Astrocyte (in vitro differentiated cells and primary cell): ENCODE results near the gene TOM1L1. TPM values are rescaled to one million over a fixed set of nuclear protein-coding genes. Genes with fewer than 3 reads are reported as not detected.

Source experiments
- DNase-seq: peaks from one replicate; pipeline ENCODE4 v3.0.0-alpha.2; 2010; ENCODE audit warnings: low read depth
- FAIRE-seq: peaks from 2 replicates; lab custom pipeline; 2011; peaks lifted over from hg19 to GRCh38; lab: Jason Lieb, UNC
- H2AFZ ChIP-seq: 2 replicates; pipeline ENCODE4 v1.6.0; 2012; ENCODE audit warnings: low read depth, low read length, inconsistent platforms
- H3K27ac ChIP-seq: 2 replicates; pipeline ENCODE4 v1.5.1; 2011; ENCODE audit warnings: low read depth, low read length, inconsistent platforms
- H3K27me3 ChIP-seq: 2 replicates; pipeline ENCODE4 v1.6.0; 2011; ENCODE audit warnings: low read length, inconsistent platforms; ENCODE audit not compliant: insufficient read depth
- H3K36me3 ChIP-seq: 2 replicates; pipeline ENCODE4 v1.5.1; 2011; ENCODE audit warnings: low read length, inconsistent platforms; ENCODE audit not compliant: insufficient read depth
- H3K4me1 ChIP-seq: 2 replicates; pipeline ENCODE4 v1.5.1; 2011; ENCODE audit warnings: low read length, inconsistent platforms; ENCODE audit not compliant: insufficient read depth
- H3K4me2 ChIP-seq: 2 replicates; pipeline ENCODE4 v1.6.0; 2012; ENCODE audit warnings: low read length, inconsistent platforms
- H3K4me3 ChIP-seq: 2 replicates; pipeline ENCODE4 v1.5.1; 2011; ENCODE audit warnings: low read depth, mild to moderate bottlenecking, low read length, inconsistent platforms; ENCODE audit not compliant: insufficient read depth
- H3K79me2 ChIP-seq: 2 replicates; pipeline ENCODE4 v1.6.0; 2012; ENCODE audit warnings: mild to moderate bottlenecking, low read length, inconsistent platforms; ENCODE audit not compliant: insufficient read depth
- H3K9ac ChIP-seq: 2 replicates; pipeline ENCODE4 v1.6.0; 2012; ENCODE audit warnings: mild to moderate bottlenecking, low read length, inconsistent platforms
- H3K9me3 ChIP-seq: 2 replicates; pipeline ENCODE4 v1.5.1; 2012; ENCODE audit warnings: low read depth, mild to moderate bottlenecking, low read length, inconsistent platforms; ENCODE audit not compliant: insufficient read depth
- H4K20me1 ChIP-seq: 2 replicates; pipeline ENCODE4 v1.6.0; 2012; ENCODE audit warnings: low read length, inconsistent platforms; ENCODE audit not compliant: insufficient read depth
- H3K27ac Mint-ChIP-seq: one replicate; pipeline ENCODE4 v1.8.0; 2021; ENCODE audit warnings: mild to moderate bottlenecking, mixed read lengths; ENCODE audit not compliant: unreplicated experiment
- H3K27me3 Mint-ChIP-seq: one replicate; pipeline ENCODE4 v1.8.0; 2021; ENCODE audit warnings: low read depth, mixed read lengths; ENCODE audit not compliant: unreplicated experiment
- H3K36me3 Mint-ChIP-seq: one replicate; pipeline ENCODE4 v1.8.0; 2021; ENCODE audit warnings: low read depth, mixed read lengths; ENCODE audit not compliant: unreplicated experiment
- H3K4me1 Mint-ChIP-seq: one replicate; pipeline ENCODE4 v1.8.0; 2021; ENCODE audit warnings: low read depth, mixed read lengths; ENCODE audit not compliant: unreplicated experiment
- H3K4me3 Mint-ChIP-seq: one replicate; pipeline ENCODE4 v1.8.0; 2021; ENCODE audit warnings: mild to moderate bottlenecking, moderate library complexity, mixed read lengths; ENCODE audit not compliant: unreplicated experiment
- H3K9me3 Mint-ChIP-seq: one replicate; pipeline ENCODE4 v1.8.0; 2021; ENCODE audit warnings: mild to moderate bottlenecking, mixed read lengths; ENCODE audit not compliant: unreplicated experiment
- EZH2 ChIP-seq: IDR thresholded peaks from 2 replicates; pipeline ENCODE4 v1.6.1; 2012; ENCODE audit warnings: mild to moderate bottlenecking, low read length, inconsistent platforms; ENCODE audit not compliant: insufficient read depth
- total RNA-seq: library from RNA; stranded (reverse); gene quantifications from 2 replicates; pipeline ENCODE4 v1.2.1, GENCODE V29; 2021
- TF ChIP-seq, protein P1 (sequence below): IDR thresholded peaks from 2 replicates; pipeline ENCODE4 v1.5.1; 2011; ENCODE audit warnings: low read depth, mild to moderate bottlenecking, inconsistent platforms, low read length, moderate library complexity; ENCODE audit not compliant: insufficient read depth

The TOM1L1 gene
- total RNA-seq, 1 donor from 2014 or later: 27.1 TPM

DNA sequence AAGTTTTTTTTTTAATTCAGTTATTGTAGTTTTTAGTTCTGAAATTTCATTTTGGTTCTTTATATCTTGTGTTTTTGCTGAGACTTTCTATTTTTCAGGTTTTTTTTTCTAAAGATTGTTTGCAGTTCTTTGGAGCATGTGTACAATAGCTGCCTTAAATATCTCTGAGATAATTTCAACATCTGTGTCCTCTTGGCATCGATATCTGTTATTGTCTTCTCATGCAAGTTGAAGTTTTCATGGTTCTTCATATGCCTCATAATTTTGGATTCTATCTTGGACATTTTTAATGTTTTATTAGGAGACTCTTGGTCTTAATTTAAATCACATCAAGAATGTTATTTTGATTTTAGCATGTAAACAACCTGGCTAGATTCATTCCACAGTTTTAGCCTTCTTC is 45.0 kb downstream of the TOM1L1 start:
- no peaks in the 10 kb centered on the region for H3K36me3 ChIP-seq
- peaks cover 4% of the 10 kb centered on the region for H3K36me3 Mint-ChIP-seq
- H3K4me3 ChIP-seq: no peak overlapping the region
- H2AFZ ChIP-seq: no peak overlapping the region
- no peaks in the 10 kb centered on the region for H3K9me3 Mint-ChIP-seq
- H3K27me3 ChIP-seq: peaks cover 15% of the 10 kb centered on the region
- no peak overlapping the region for H3K27ac ChIP-seq
- TF ChIP-seq, protein P1, sequence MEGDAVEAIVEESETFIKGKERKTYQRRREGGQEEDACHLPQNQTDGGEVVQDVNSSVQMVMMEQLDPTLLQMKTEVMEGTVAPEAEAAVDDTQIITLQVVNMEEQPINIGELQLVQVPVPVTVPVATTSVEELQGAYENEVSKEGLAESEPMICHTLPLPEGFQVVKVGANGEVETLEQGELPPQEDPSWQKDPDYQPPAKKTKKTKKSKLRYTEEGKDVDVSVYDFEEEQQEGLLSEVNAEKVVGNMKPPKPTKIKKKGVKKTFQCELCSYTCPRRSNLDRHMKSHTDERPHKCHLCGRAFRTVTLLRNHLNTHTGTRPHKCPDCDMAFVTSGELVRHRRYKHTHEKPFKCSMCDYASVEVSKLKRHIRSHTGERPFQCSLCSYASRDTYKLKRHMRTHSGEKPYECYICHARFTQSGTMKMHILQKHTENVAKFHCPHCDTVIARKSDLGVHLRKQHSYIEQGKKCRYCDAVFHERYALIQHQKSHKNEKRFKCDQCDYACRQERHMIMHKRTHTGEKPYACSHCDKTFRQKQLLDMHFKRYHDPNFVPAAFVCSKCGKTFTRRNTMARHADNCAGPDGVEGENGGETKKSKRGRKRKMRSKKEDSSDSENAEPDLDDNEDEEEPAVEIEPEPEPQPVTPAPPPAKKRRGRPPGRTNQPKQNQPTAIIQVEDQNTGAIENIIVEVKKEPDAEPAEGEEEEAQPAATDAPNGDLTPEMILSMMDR: no peak
- TF ChIP-seq EZH2: no peak
- FAIRE-seq (no peak), DNase-seq (no peak)
- peaks cover 20% of the 10 kb centered on the region for H3K4me1 ChIP-seq
- no peak overlapping the region for H3K9ac ChIP-seq
- H3K9me3 ChIP-seq: no peaks in the 10 kb centered on the region
- no peaks in the 10 kb centered on the region for H4K20me1 ChIP-seq
- H3K4me1 Mint-ChIP-seq: peaks cover 21% of the 10 kb centered on the region
- H3K27me3 Mint-ChIP-seq: no peaks in the 10 kb centered on the region
- no peak overlapping the region for H3K27ac Mint-ChIP-seq
- no peak overlapping the region for H3K4me2 ChIP-seq
- H3K4me3 Mint-ChIP-seq: no peak overlapping the region
- no peaks in the 10 kb centered on the region for H3K79me2 ChIP-seq

DNA sequence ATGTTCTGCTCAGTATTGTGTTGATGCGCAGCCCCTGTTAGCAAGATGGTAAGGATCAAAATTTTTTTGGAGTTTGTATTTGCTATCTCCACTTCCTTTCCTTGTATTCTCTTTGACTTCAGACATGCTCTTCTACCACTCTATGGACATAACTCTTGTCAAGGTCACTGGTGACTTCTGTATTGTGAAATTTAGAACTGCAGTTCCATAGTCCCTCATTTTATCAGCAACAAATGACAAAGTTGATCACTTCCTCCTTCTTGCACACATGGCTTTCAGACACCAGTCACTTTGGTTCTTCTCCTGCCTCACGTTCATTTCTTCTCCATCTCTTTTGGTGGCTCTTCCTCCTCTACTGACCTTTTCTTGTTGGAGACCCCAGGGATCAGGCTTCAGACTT is 46.7 kb downstream of the TOM1L1 start:
- H3K4me1 ChIP-seq: peaks cover 20% of the 10 kb centered on the region
- Mint-ChIP-seq H3K36me3 (peaks cover 10% of the 10 kb centered on the region), H3K4me3 (no peak overlapping the region)

DNA sequence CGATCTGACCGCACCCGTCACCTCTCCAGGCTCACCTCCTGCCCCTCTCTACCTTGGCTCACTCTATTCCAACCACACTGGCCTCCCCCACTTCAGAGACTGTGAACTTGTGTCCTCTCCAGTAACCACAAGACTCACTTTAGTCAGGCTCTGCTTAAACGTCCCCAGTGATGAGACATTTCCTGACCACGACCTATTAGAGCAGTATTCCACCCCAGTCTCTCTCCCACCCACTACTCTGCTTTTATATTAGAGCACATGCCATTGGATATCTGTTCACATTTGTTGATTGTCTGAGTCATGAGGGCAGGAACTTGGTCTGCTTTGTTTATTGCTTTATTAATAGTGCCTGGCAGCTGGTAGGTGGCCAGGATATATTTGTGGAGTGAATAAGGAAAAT is 47.7 kb downstream of the TOM1L1 start:
- H3K4me2 ChIP-seq: peak overlapping the region; percentile 45
- peak; percentile 99 for DNase-seq
- H3K4me1 Mint-ChIP-seq: peaks cover 21% of the 10 kb centered on the region

More for the DNA sequence above, 46.7 kb downstream of the TOM1L1 start:
- FAIRE-seq (no peak), DNase-seq (no peak)
- Histone ChIP-seq H4K20me1 (no peaks in the 10 kb centered on the region), H3K27me3 (peaks cover 15% of the 10 kb centered on the region), H3K4me2 (peak overlapping the region; percentile 45), H3K4me3 (no peak overlapping the region), H3K9me3 (no peaks in the 10 kb centered on the region), H3K36me3 (no peaks in the 10 kb centered on the region), H3K9ac (no peak overlapping the region), H3K79me2 (no peaks in the 10 kb centered on the region), H3K27ac (no peak overlapping the region), H2AFZ (no peak overlapping the region)
- Mint-ChIP-seq H3K4me1 (peaks cover 21% of the 10 kb centered on the region), H3K27me3 (no peaks in the 10 kb centered on the region), H3K27ac (no peak overlapping the region), H3K9me3 (no peaks in the 10 kb centered on the region)
- TF ChIP-seq EZH2: no peak
- TF ChIP-seq, protein P1: no peak

More for the DNA sequence above, 47.7 kb downstream of the TOM1L1 start:
- TF ChIP-seq EZH2: no peak
- TF ChIP-seq, protein P1: no peak
- H3K27me3 Mint-ChIP-seq: no peaks in the 10 kb centered on the region
- peak overlapping the region; percentile 36 for H3K27ac Mint-ChIP-seq
- no peak overlapping the region for H3K27ac ChIP-seq
- no peak overlapping the region for H3K9ac ChIP-seq
- H3K4me3 ChIP-seq: no peak overlapping the region
- peaks cover 20% of the 10 kb centered on the region for H3K4me1 ChIP-seq
- H4K20me1 ChIP-seq: no peaks in the 10 kb centered on the region
- no peaks in the 10 kb centered on the region for H3K36me3 ChIP-seq
- H3K9me3 Mint-ChIP-seq: no peaks in the 10 kb centered on the region
- peaks cover 10% of the 10 kb centered on the region for H3K36me3 Mint-ChIP-seq
- H3K27me3 ChIP-seq: peaks cover 15% of the 10 kb centered on the region
- peak; percentile 83 for FAIRE-seq
- H3K9me3 ChIP-seq: no peaks in the 10 kb centered on the region
- no peak overlapping the region for H2AFZ ChIP-seq
- no peaks in the 10 kb centered on the region for H3K79me2 ChIP-seq
- no peak overlapping the region for H3K4me3 Mint-ChIP-seq
